GM23338 (cell line): ENCODE data around the gene PTCD2. TPM values are rescaled to one million over a fixed set of nuclear protein-coding genes. Genes with fewer than 3 reads are reported as not detected.

Source experiments
- ATAC-seq: fragments of 200-7000 bp; cut with Tn5 transposase; 3 replicates; pipeline ENCODE4 v1.9.1; 2020
- DNase-seq: peaks from one replicate; pipeline ENCODE4 v3.0.0-alpha.2; 2015; ENCODE audit warnings: low spot score
- H2AFZ ChIP-seq: fragments of 200-600 bp; sonication (generic); 2 replicates; pipeline ENCODE4 v1.8.0; 2016; ENCODE audit warnings: antibody characterized with exemption, mild to moderate bottlenecking, moderate library complexity
- H3F3A ChIP-seq: fragments of 200-600 bp; sonication (generic); replicated peaks from 2 replicates; pipeline ENCODE4 v1.8.0; 2017; ENCODE audit warnings: antibody characterized with exemption, mixed run types, low read depth
- H3K27ac ChIP-seq: fragments of 200-600 bp; sonication (generic); 2 replicates; pipeline ENCODE4 v1.6.1; 2016; ENCODE audit warnings: low read depth
- H3K27me3 ChIP-seq: fragments of 200-600 bp; sonication (generic); 2 replicates; pipeline ENCODE4 v1.8.0; 2016; ENCODE audit warnings: mild to moderate bottlenecking, mixed run types, moderate library complexity; ENCODE audit not compliant: insufficient read depth
- H3K36me3 ChIP-seq: fragments of 200-600 bp; sonication (generic); 2 replicates; pipeline ENCODE4 v1.8.0; 2016; ENCODE audit warnings: mild to moderate bottlenecking; ENCODE audit not compliant: insufficient read depth
- H3K4me1 ChIP-seq: fragments of 200-600 bp; sonication (generic); 2 replicates; pipeline ENCODE4 v1.8.0; 2016; ENCODE audit warnings: mild to moderate bottlenecking, moderate library complexity; ENCODE audit not compliant: insufficient read depth
- H3K4me2 ChIP-seq: fragments of 200-600 bp; sonication (generic); 2 replicates; pipeline ENCODE4 v1.7.1; 2017; ENCODE audit warnings: mixed run types
- H3K4me3 ChIP-seq: fragments of 200-600 bp; sonication (generic); 2 replicates; pipeline ENCODE4 v1.6.1; 2016; ENCODE audit warnings: mixed run types
- H3K79me2 ChIP-seq: fragments of 200-600 bp; sonication (generic); replicated peaks from 2 replicates; pipeline ENCODE4 v1.8.0; 2017; ENCODE audit warnings: mild to moderate bottlenecking; ENCODE audit not compliant: insufficient read depth
- H3K9me2 ChIP-seq: fragments of 200-600 bp; sonication (generic); 2 replicates; pipeline ENCODE4 v1.8.0; 2017; ENCODE audit not compliant: insufficient read depth
- H4K20me1 ChIP-seq: fragments of 200-600 bp; sonication (generic); replicated peaks from 2 replicates; pipeline ENCODE4 v1.8.0; 2017; ENCODE audit warnings: mild to moderate bottlenecking; ENCODE audit not compliant: insufficient read depth
- H3K27ac Mint-ChIP-seq: 2 replicates; pipeline ENCODE4 v1.8.0; 2020; ENCODE audit warnings: inconsistent platforms, mild to moderate bottlenecking, moderate library complexity, mixed read lengths
- H3K27me3 Mint-ChIP-seq: 3 replicates; pipeline ENCODE4 v1.8.0; 2022; ENCODE audit warnings: low read depth, mild to moderate bottlenecking, moderate library complexity, mixed read lengths, inconsistent platforms; ENCODE audit not compliant: insufficient read depth, poor library complexity
- H3K36me3 Mint-ChIP-seq: 3 replicates; pipeline ENCODE4 v1.8.0; 2021; ENCODE audit warnings: low read depth, mild to moderate bottlenecking, inconsistent platforms, moderate library complexity, mixed read lengths
- H3K4me1 Mint-ChIP-seq: 3 replicates; pipeline ENCODE4 v1.8.0; 2020; ENCODE audit warnings: mild to moderate bottlenecking, inconsistent platforms, mixed read lengths
- H3K4me3 Mint-ChIP-seq: 3 replicates; pipeline ENCODE4 v1.8.0; 2021; ENCODE audit warnings: moderate library complexity, mild to moderate bottlenecking, inconsistent platforms, mixed read lengths
- H3K9me3 Mint-ChIP-seq: 3 replicates; pipeline ENCODE4 v1.8.0; 2020; ENCODE audit warnings: moderate library complexity, mild to moderate bottlenecking, inconsistent platforms, mixed read lengths
- CREB1 ChIP-seq: fragments of 250-450 bp; sonication (Bioruptor Pico); IDR thresholded peaks from 2 replicates; pipeline ENCODE4 v1.5.0; 2020; ENCODE audit warnings: low read depth, mild to moderate bottlenecking, moderate library complexity
- CTCF ChIP-seq, 2 experiments: fragments of 200-600 bp in 1 of 2; sonication (generic) in 1 of 2; conservative IDR thresholded peaks; 2 replicates each; pipeline versions ENCODE4 v1.5.1 to v1.6.1; 2016 to 2017; ENCODE audit warnings: antibody characterized with exemption in 2 of 2, low read depth in 2 of 2, mild to moderate bottlenecking in 2 of 2, moderate library complexity in 1 of 2
- ETS1 ChIP-seq: IDR thresholded peaks from 2 replicates; pipeline ENCODE4 v1.6.1; 2016; ENCODE audit warnings: antibody characterized with exemption
- EZH2phosphoT487 ChIP-seq: fragments of 200-600 bp; sonication (generic); IDR thresholded peaks from one replicate; pipeline ENCODE4 v1.8.1; 2018; ENCODE audit warnings: antibody characterized with exemption; ENCODE audit not compliant: unreplicated experiment
- JUNB ChIP-seq: IDR thresholded peaks from one replicate; pipeline ENCODE4 v1.6.1; 2016; ENCODE audit warnings: antibody characterized with exemption; ENCODE audit not compliant: unreplicated experiment
- NANOG ChIP-seq: IDR thresholded peaks from 2 replicates; pipeline ENCODE4 v1.6.1; 2016; ENCODE audit warnings: antibody characterized with exemption, borderline replicate concordance
- POLR2AphosphoS5 ChIP-seq: IDR thresholded peaks from 2 replicates; pipeline ENCODE4 v1.6.1; 2016; ENCODE audit warnings: antibody characterized with exemption, low read depth
- REST ChIP-seq: IDR thresholded peaks from one replicate; pipeline ENCODE4 v1.6.1; 2018; ENCODE audit warnings: antibody characterized with exemption; ENCODE audit not compliant: unreplicated experiment
- STAT1 ChIP-seq: IDR thresholded peaks from one replicate; pipeline ENCODE4 v1.6.1; 2016; ENCODE audit warnings: antibody characterized with exemption; ENCODE audit not compliant: unreplicated experiment
- ZNF114 ChIP-seq: fragments of 250-450 bp; sonication (Bioruptor Pico); IDR thresholded peaks from 2 replicates; pipeline ENCODE4 v1.5.0; 2020; ENCODE audit warnings: mild to moderate bottlenecking, moderate library complexity
- polyA plus RNA-seq: library from polyadenylated mRNA; unstranded; fragments of >200 nt; fragmentation: Nextera tagmentation; extraction: Ambion mirVana; gene quantifications from 2 replicates; pipeline ENCODE4 v1.2.1, GENCODE V29; 2016
- total RNA-seq: library from RNA; depleted of rRNA; stranded (reverse); fragments of >200 nt; shearing (Covaris generic); gene quantifications from 2 replicates; pipeline ENCODE4 v1.2.3, GENCODE V29; 2014

PTCD2 gene
- total and polyA plus RNA-seq, 2 experiments from 2014 or later, result 8.8 to 14.5 TPM

- TF ChIP-seq CTCF (conservative IDR thresholded peaks at IDR 0.05; ENCODE audit: low read depth in 2 of 2) (no peak), POLR2AphosphoS5 (no peak), STAT1 (no peak), JUNB (no peak)
These were observed 56.2 kb downstream of the PTCD2 start (continued) for GRCh38 chr5:72376381-72376780.

- Histone ChIP-seq H3K9me2 (0 out of 2 replicates have a peak, but pooled peaks cover 3% of the 10 kb centered on the region), H3K4me3 (no peak overlapping the region), H2AFZ (no peak overlapping the region), H3K4me2 (no peak overlapping the region), H3K4me1 (no peaks in the 10 kb centered on the region), H4K20me1 (no peaks in the 10 kb centered on the region), H3K27ac (no peak overlapping the region), H3K36me3 (no peaks in the 10 kb centered on the region), H3K27me3 (no peaks in the 10 kb centered on the region), H3K79me2 (no peaks in the 10 kb centered on the region), H3F3A (no peaks in the 10 kb centered on the region)
- Mint-ChIP-seq H3K9me3 (no peaks in the 10 kb centered on the region), H3K36me3 (no peaks in the 10 kb centered on the region; the same call in 2 of the 3 replicates), H3K4me1 (peaks cover 4% of the 10 kb centered on the region; the same call in 2 of the 3 replicates), H3K27me3 (peaks cover 2% of the 10 kb centered on the region), H3K4me3 (no peak overlapping the region), H3K27ac (no peak overlapping the region)
- DNase-seq (no peak), ATAC-seq (no peak)
- TF ChIP-seq CREB1 (CRISPR knock-in tag), result no peak
- TF ChIP-seq POLR2AphosphoS5, result no peak
These were observed 57.9 kb downstream of the PTCD2 start for GRCh38 chr5:72377910-72378638.

GRCh38 chr5:72378639-72379289, 58.6 kb downstream of the PTCD2 start:
- H3K79me2 ChIP-seq, result no peaks in the 10 kb centered on the region
- no peaks in the 10 kb centered on the region for H3K36me3 ChIP-seq
- peaks cover 2% of the 10 kb centered on the region for H3K27me3 Mint-ChIP-seq
- H2AFZ ChIP-seq, result no peak overlapping the region
- H3K27ac ChIP-seq, result no peak overlapping the region
- no peak overlapping the region for H3K4me3 ChIP-seq
- no peak overlapping the region for H3K4me3 Mint-ChIP-seq
- H3K4me1 ChIP-seq, result no peaks in the 10 kb centered on the region
- 0 out of 2 replicates have a peak, but pooled peaks cover 3% of the 10 kb centered on the region for H3K9me2 ChIP-seq
- no peak overlapping the region for H3K27ac Mint-ChIP-seq
- H3K4me2 ChIP-seq, result no peak overlapping the region
- H3K27me3 ChIP-seq, result no peaks in the 10 kb centered on the region
- DNase-seq (no peak), ATAC-seq (no peak)
- H3K4me1 Mint-ChIP-seq, result peaks cover 4% of the 10 kb centered on the region; the same call in 2 of the 3 replicates
- H4K20me1 ChIP-seq, result no peaks in the 10 kb centered on the region
- H3K9me3 Mint-ChIP-seq, result no peaks in the 10 kb centered on the region
- H3K36me3 Mint-ChIP-seq, result no peaks in the 10 kb centered on the region; the same call in 2 of the 3 replicates
- H3F3A ChIP-seq, result no peaks in the 10 kb centered on the region
- TF ChIP-seq ZNF114 (CRISPR knock-in tag), result no peak
- TF ChIP-seq STAT1, result no peak
- TF ChIP-seq ETS1, result no peak
- TF ChIP-seq REST, result no peak
- TF ChIP-seq NANOG, result no peak
- no peak for TF ChIP-seq JUNB
- TF ChIP-seq EZH2phosphoT487, result no peak
